H1 (cell line): ENCODE measurements around the gene DMGDH. TPM values are rescaled to one million over a fixed set of nuclear protein-coding genes. Genes with fewer than 3 reads are reported as not detected.

ENCODE experiments used
- CTCF ChIA-PET: fragments of 300-600 bp; sonication (Branson Sonifier 250); formaldehyde crosslinking; loops from one replicate; lab custom pipeline; 2021; ENCODE audit not compliant: partially characterized antibody; lab: Charles Lee
- POLR2A ChIA-PET: fragments of 300-600 bp; sonication (Branson Sonifier 250); formaldehyde crosslinking; loops from one replicate; lab custom pipeline; 2021; ENCODE audit warnings: inconsistent platforms; ENCODE audit not compliant: partially characterized antibody; lab: Charles Lee
- DNase-seq, 2 experiments: peaks; one replicate each; pipeline versions ENCODE4 v3.0.0 to v3.0.0-alpha.2; 2010 to 2022; ENCODE audit warnings: low spot score in 2 of 2, low read depth in 1 of 2, mixed read lengths in 1 of 2
- FAIRE-seq: peaks from 2 replicates; lab custom pipeline; 2011; peaks lifted over from hg19 to GRCh38; lab: Jason Lieb, UNC
- H2AFZ ChIP-seq: 2 replicates; pipeline ENCODE4 v1.8.1; 2012; ENCODE audit warnings: low read length, inconsistent platforms
- H2AK5ac ChIP-seq: 2 replicates; pipeline ENCODE4 v1.6.1; 2013; ENCODE audit warnings: low read depth, low read length
- H2BK120ac ChIP-seq: replicated peaks from 2 replicates; pipeline ENCODE3; 2013; ENCODE audit warnings: low read depth, low read length, inconsistent platforms
- H2BK12ac ChIP-seq: 2 replicates; pipeline ENCODE4 v1.6.1; 2013; ENCODE audit warnings: low read depth, low read length
- H2BK15ac ChIP-seq: 2 replicates; pipeline ENCODE4 v1.6.1; 2013; ENCODE audit warnings: low read length
- H2BK20ac ChIP-seq: 2 replicates; pipeline ENCODE4 v1.6.1; 2013; ENCODE audit warnings: low read length
- H2BK5ac ChIP-seq: 2 replicates; pipeline ENCODE4 v1.6.1; 2013; ENCODE audit warnings: low read depth, low read length
- H3K14ac ChIP-seq: 2 replicates; pipeline ENCODE4 v1.6.1; 2013; ENCODE audit warnings: inconsistent platforms; ENCODE audit not compliant: insufficient read length
- H3K18ac ChIP-seq: 2 replicates; pipeline ENCODE4 v1.6.1; 2013; ENCODE audit warnings: low read length; ENCODE audit errors: extremely low read depth
- H3K23ac ChIP-seq: 2 replicates; pipeline ENCODE4 v1.6.1; 2013; ENCODE audit warnings: inconsistent platforms; ENCODE audit not compliant: insufficient read length
- H3K23me2 ChIP-seq: 2 replicates; pipeline ENCODE4 v1.6.1; 2013; ENCODE audit warnings: low read depth, low read length
- H3K27ac ChIP-seq: 2 replicates; pipeline ENCODE4 v1.6.1; 2011; ENCODE audit warnings: low read depth, low read length, inconsistent platforms
- H3K27me3 ChIP-seq, 4 experiments: replicated peaks in 1 of 4; 1 replicate in 1 of 4; 2 replicates in 3 of 4; pipeline versions ENCODE4 v1.6.1 to v1.8.1; 2011 to 2013; ENCODE audit warnings: low read length in 3 of 4, mild to moderate bottlenecking in 3 of 4, inconsistent platforms in 2 of 4, mixed read lengths in 2 of 4, moderate library complexity in 1 of 4; ENCODE audit not compliant: control insufficient read depth in 3 of 4, insufficient read depth in 3 of 4; ENCODE audit errors: extremely low read depth in 1 of 4
- H3K36me3 ChIP-seq, 4 experiments: 2 replicates each; pipeline versions ENCODE4 v1.6.1 to v1.8.1; 2011 to 2013; ENCODE audit warnings: mild to moderate bottlenecking in 4 of 4, low read length in 3 of 4, moderate library complexity in 2 of 4, control low read depth in 1 of 4, inconsistent platforms in 1 of 4; ENCODE audit not compliant: insufficient read depth in 4 of 4, control insufficient read depth in 2 of 4
- H3K4ac ChIP-seq: replicated peaks from 2 replicates; pipeline ENCODE3; 2013; ENCODE audit warnings: low read length, low read depth, mixed read lengths, inconsistent platforms; ENCODE audit not compliant: insufficient read length
- H3K4me1 ChIP-seq, 4 experiments: replicated peaks in 1 of 4; 1 replicate in 1 of 4; 2 replicates in 3 of 4; pipeline versions ENCODE4 v1.6.1 to v1.8.1; 2011 to 2013; ENCODE audit warnings: low read length in 3 of 4, inconsistent platforms in 2 of 4, mixed read lengths in 1 of 4; ENCODE audit not compliant: insufficient read depth in 4 of 4, control insufficient read depth in 3 of 4
- H3K4me2 ChIP-seq, 2 experiments: 2 replicates each; pipeline versions ENCODE4 v1.6.1 to v1.8.1; 2011 to 2013; ENCODE audit warnings: low read depth in 2 of 2, low read length in 2 of 2, control low read depth in 1 of 2, inconsistent platforms in 1 of 2, mild to moderate bottlenecking in 1 of 2; ENCODE audit not compliant: insufficient read depth in 1 of 2
- H3K4me3 ChIP-seq, 4 experiments: fragments of 200-600, 300-600 bp in 1 of 4; sonication (generic), shearing (Covaris generic), sonication (Bioruptor Twin) in 1 of 4; 2 replicates each; pipeline versions ENCODE4 v1.5.1 to v1.8.1; 2011 to 2016; ENCODE audit warnings: low read length in 4 of 4, low read depth in 3 of 4, control low read depth in 2 of 4, inconsistent platforms in 2 of 4, mild to moderate bottlenecking in 2 of 4, mixed read lengths in 1 of 4, moderate library complexity in 1 of 4; ENCODE audit not compliant: insufficient read depth in 2 of 4; ENCODE audit errors: extremely low read depth in 1 of 4
- H3K56ac ChIP-seq: replicated peaks from 2 replicates; pipeline ENCODE3; 2013; ENCODE audit warnings: low read depth, mild to moderate bottlenecking, mixed read lengths, low read length, inconsistent platforms; ENCODE audit not compliant: insufficient read length
- H3K79me1 ChIP-seq: 2 replicates; pipeline ENCODE4 v1.6.1; 2013; ENCODE audit warnings: low read depth, low read length, control low read depth
- H3K79me2 ChIP-seq, 2 experiments: 2 replicates each; pipeline versions ENCODE4 v1.6.1 to v1.8.1; 2012 to 2013; ENCODE audit warnings: low read length in 2 of 2, mild to moderate bottlenecking in 2 of 2, inconsistent platforms in 1 of 2; ENCODE audit not compliant: insufficient read depth in 2 of 2, control insufficient read depth in 1 of 2
- H3K9ac ChIP-seq, 4 experiments: replicated peaks in 1 of 4; 1 replicate in 1 of 4; 2 replicates in 3 of 4; pipeline versions ENCODE4 v1.6.1 to v1.8.1; 2011 to 2013; ENCODE audit warnings: low read depth in 3 of 4, low read length in 3 of 4, control low read depth in 2 of 4, mild to moderate bottlenecking in 2 of 4, moderate library complexity in 2 of 4, inconsistent platforms in 1 of 4; ENCODE audit errors: extremely low read depth in 1 of 4
- H3K9me3 ChIP-seq, 2 experiments: 2 replicates each; pipeline versions ENCODE4 v1.6.1 to v1.8.1; 2012 to 2013; ENCODE audit warnings: mild to moderate bottlenecking in 2 of 2, moderate library complexity in 2 of 2, control low read depth in 1 of 2, inconsistent platforms in 1 of 2, low read depth in 1 of 2, low read length in 1 of 2, mixed read lengths in 1 of 2; ENCODE audit not compliant: insufficient read depth in 2 of 2
- H4K20me1 ChIP-seq, 2 experiments: replicated peaks in 1 of 2; 2 replicates each; pipeline versions ENCODE3 to v1.8.1; 2011 to 2013; ENCODE audit warnings: inconsistent platforms in 2 of 2, low read length in 2 of 2, mild to moderate bottlenecking in 1 of 2; ENCODE audit not compliant: insufficient read depth in 2 of 2, control insufficient read depth in 1 of 2
- H4K5ac ChIP-seq: 2 replicates; pipeline ENCODE4 v1.6.1; 2013; ENCODE audit warnings: low read length, low read depth, mixed read lengths, inconsistent platforms; ENCODE audit not compliant: insufficient read length
- H4K8ac ChIP-seq: 2 replicates; pipeline ENCODE4 v1.8.0; 2013; ENCODE audit warnings: mild to moderate bottlenecking, moderate library complexity, low read length, inconsistent platforms; ENCODE audit not compliant: insufficient read depth; ENCODE audit errors: extremely low read depth
- H4K91ac ChIP-seq: replicated peaks from 2 replicates; pipeline ENCODE3; 2013; ENCODE audit warnings: low read length, mixed read lengths, inconsistent platforms; ENCODE audit not compliant: insufficient read length
- CBX5 ChIP-seq: fragments of 300-800, 300-1000 bp; sonication (generic); IDR thresholded peaks from 2 replicates; pipeline ENCODE4 v1.7.1; 2016; ENCODE audit warnings: antibody characterized with exemption, low read length, low read depth
- HDAC6 ChIP-seq: IDR thresholded peaks from one replicate; pipeline ENCODE4 v1.7.1; 2012; ENCODE audit warnings: low read depth, mild to moderate bottlenecking, inconsistent platforms, low read length, moderate library complexity
- JUN ChIP-seq: IDR thresholded peaks from 2 replicates; pipeline ENCODE4 v1.6.1; 2011; ENCODE audit warnings: low read depth, mild to moderate bottlenecking, improper control_type of control experiment, low read length
- MAFK ChIP-seq: IDR thresholded peaks from 2 replicates; pipeline ENCODE4 v1.6.1; 2012; ENCODE audit warnings: low read depth, mild to moderate bottlenecking, improper control_type of control experiment, low read length
- SIRT6 ChIP-seq: IDR thresholded peaks from one replicate; pipeline ENCODE4 v1.7.1; 2012; ENCODE audit warnings: low read length, inconsistent platforms
- USF2 ChIP-seq: IDR thresholded peaks from 2 replicates; pipeline ENCODE4 v1.6.1; 2011; ENCODE audit warnings: low read length, improper control_type of control experiment
- WGBS, 2 experiments: shearing (Covaris generic) in 1 of 2; methylation state at CpG; one replicate each; pipeline versions ENCODE4 v1.1.6 to v1.1.7; 2013 to 2015; ENCODE audit warnings: low lambda C conversion rate in 2 of 2, mixed read lengths in 2 of 2, inconsistent platforms in 1 of 2, low coverage in 1 of 2, missing lambda C conversion rate in 1 of 2; ENCODE audit not compliant: insufficient replicate concordance in 2 of 2, insufficient coverage in 1 of 2, insufficient read length in 1 of 2; ENCODE audit errors: extremely low coverage in 1 of 2, missing lambda C conversion rate in 1 of 2; 5-methylcytosine and 5-hydroxymethylcytosine counted together
- polyA plus RNA-seq, 7 experiments: library from polyadenylated mRNA; depleted of rRNA in 3 of 7; stranded (reverse) in 5 of 7; unstranded in 2 of 7; fragments of >200 nt in 5 of 7; fragments of 200-250 nt in 2 of 7; gene quantifications; 1 replicate in 5 of 7; 2 replicates in 1 of 7; 4 replicates in 1 of 7; pipeline versions ENCODE4 v1.2.1 to v1.2.3, GENCODE V29; 2011 to 2013; ENCODE audit warnings: missing spikeins in 2 of 7, mixed read lengths in 2 of 7
- total RNA-seq: library from RNA; stranded (reverse); fragmentation: NEBNext Ultra II Directional; extraction: Animal tissue kit (Norgen Biotek cat#: 25700); gene quantifications from 2 replicates; pipeline ENCODE4 v1.2.1, GENCODE V29; 2021
- TF ChIP-seq, protein P1 (sequence below), 3 experiments: IDR thresholded peaks; 1 replicate in 2 of 3; 2 replicates in 1 of 3; pipeline versions ENCODE4 v1.5.1 to v1.6.1; 2011; ENCODE audit warnings: low read length in 3 of 3, mild to moderate bottlenecking in 3 of 3, inconsistent platforms in 2 of 3, low read depth in 1 of 3, moderate library complexity in 1 of 3; ENCODE audit not compliant: insufficient read depth in 1 of 3; ENCODE audit errors: control extremely low read depth in 1 of 3

DMGDH gene
- total and polyA plus RNA-seq, 2 of the 8 experiments (the other 6 are each of a cell fraction or from before 2014, with no cell fraction given): 0.15 TPM; not detected in 1

DNA sequence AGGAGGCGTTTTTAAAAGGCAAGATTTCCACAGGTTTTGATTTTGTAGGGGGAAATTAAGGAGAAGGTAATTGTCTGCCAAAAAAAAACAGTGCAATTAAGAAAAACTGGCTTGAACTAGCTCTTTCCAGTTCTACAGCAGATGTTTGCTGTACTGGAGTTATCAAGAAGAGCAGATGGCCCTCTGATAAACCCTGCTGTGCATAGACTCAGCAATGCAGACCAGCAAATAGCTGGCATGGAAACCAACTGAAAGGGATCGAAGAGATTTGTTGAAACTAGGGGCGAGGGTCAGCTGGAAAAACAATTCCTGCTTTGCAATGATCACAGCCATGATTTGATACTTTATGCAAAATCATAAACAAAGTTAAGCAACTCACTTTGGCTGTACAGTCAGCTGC lies 24.3 kb upstream of the DMGDH start:
- POLR2A ChIA-PET: interaction anchor here (0.5 kb wide), 1 partner anchor 445 kb away, joined by 5 read pairs; no protein-coding TSS in a partner anchor

More for the DNA sequence above, 24.3 kb upstream of the DMGDH start:
- Histone ChIP-seq H3K9ac (no peak overlapping the region), H3K23ac (no peak overlapping the region), H2AK5ac (no peak overlapping the region), H4K91ac (no peak overlapping the region), H3K14ac (no peak overlapping the region), H3K4me3 (no peak overlapping the region), H4K8ac (no peak overlapping the region), H3K4me1 (no peaks in the 10 kb centered on the region), H3K27me3 (no peaks in the 10 kb centered on the region; a peak in 1 of 7 replicates), H2AFZ (no peak overlapping the region), H2BK5ac (no peak overlapping the region), H4K20me1 (no peaks in the 10 kb centered on the region), H2BK20ac (no peak overlapping the region), H2BK15ac (no peak overlapping the region), H3K4me2 (no peak overlapping the region), H3K9me3 (no peaks in the 10 kb centered on the region), H3K27ac (no peak overlapping the region), H2BK120ac (no peak overlapping the region), H3K18ac (no peak overlapping the region), H3K4ac (no peak overlapping the region), H3K79me1 (no peaks in the 10 kb centered on the region), H2BK12ac (no peak overlapping the region), H3K23me2 (no peaks in the 10 kb centered on the region), H3K56ac (no peak overlapping the region), H3K36me3 (no peaks in the 10 kb centered on the region), H4K5ac (no peak overlapping the region), H3K79me2 (no peaks in the 10 kb centered on the region)
- TF ChIP-seq JUN (no peak), MAFK (no peak), CBX5 (no peak), SIRT6 (no peak), USF2 (no peak), HDAC6 (no peak)
- TF ChIP-seq, protein P1, sequence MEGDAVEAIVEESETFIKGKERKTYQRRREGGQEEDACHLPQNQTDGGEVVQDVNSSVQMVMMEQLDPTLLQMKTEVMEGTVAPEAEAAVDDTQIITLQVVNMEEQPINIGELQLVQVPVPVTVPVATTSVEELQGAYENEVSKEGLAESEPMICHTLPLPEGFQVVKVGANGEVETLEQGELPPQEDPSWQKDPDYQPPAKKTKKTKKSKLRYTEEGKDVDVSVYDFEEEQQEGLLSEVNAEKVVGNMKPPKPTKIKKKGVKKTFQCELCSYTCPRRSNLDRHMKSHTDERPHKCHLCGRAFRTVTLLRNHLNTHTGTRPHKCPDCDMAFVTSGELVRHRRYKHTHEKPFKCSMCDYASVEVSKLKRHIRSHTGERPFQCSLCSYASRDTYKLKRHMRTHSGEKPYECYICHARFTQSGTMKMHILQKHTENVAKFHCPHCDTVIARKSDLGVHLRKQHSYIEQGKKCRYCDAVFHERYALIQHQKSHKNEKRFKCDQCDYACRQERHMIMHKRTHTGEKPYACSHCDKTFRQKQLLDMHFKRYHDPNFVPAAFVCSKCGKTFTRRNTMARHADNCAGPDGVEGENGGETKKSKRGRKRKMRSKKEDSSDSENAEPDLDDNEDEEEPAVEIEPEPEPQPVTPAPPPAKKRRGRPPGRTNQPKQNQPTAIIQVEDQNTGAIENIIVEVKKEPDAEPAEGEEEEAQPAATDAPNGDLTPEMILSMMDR (IDR thresholded peaks at IDR 0.05; ENCODE audit: control extremely low read depth in 1 of 3, insufficient read depth in 1 of 3, low read depth in 1 of 3, low read length in 3 of 3): no peak
- WGBS, 2 experiments: 94 to 100% methylated on average over 1 to 3 of the region's 3 CpGs
- FAIRE-seq (no peak), DNase-seq (no peak)
- CTCF ChIA-PET: no interaction called here
